ENCODE data around the gene SELPLG. TPM values are rescaled to one million over a fixed set of nuclear protein-coding genes. Genes with fewer than 3 reads are reported as not detected.
A peak's percentile ranks its signal among the peaks of the same experiment; 100 is the strongest.

SELPLG gene
- 4.4 and 6.1 TPM in 2 replicates for total RNA-seq (2014; rRNA removed; shearing (Covaris generic))
- polyA plus RNA-seq (2016; fragmentation: Nextera tagmentation; extraction: Ambion mirVana) = 6.2 and 6.7 TPM in 2 replicates

- in situ Hi-C loops (cut with MboI) = no loop called here
These were observed at the start of gene SELPLG for GRCh38 chr12:108633534-108634248. Gene SELPLG (minus strand): TSS chr12:108633894. CDS start chr12:108624307, 9,587 bp downstream.

GRCh38 chr12:108681317-108681716 lies 47.6 kb upstream of the SELPLG start:
- peaks cover 89% of the 10 kb centered on the region for H3F3A ChIP-seq (ENCODE audit: insufficient read depth)
- no peak for DNase-seq
- peaks cover 100% of the 10 kb centered on the region for H3K79me2 ChIP-seq (ENCODE audit: insufficient read depth)
- H3K4me3 ChIP-seq = no peak overlapping the region
- TF ChIP-seq EZH2phosphoT487 (IDR thresholded peaks at IDR 0.05; ENCODE audit: insufficient read depth, low read depth) (no peak), EZH2 (IDR thresholded peaks at IDR 0.05; ENCODE audit: insufficient read depth, poor library complexity, severe bottlenecking) (no peak)
- no peaks in the 10 kb centered on the region for H3K27me3 ChIP-seq (replicated peaks; ENCODE audit: insufficient read depth)
- peak overlapping the region; percentile 3 for H3K4me2 ChIP-seq (ENCODE audit: unreplicated experiment)
- no peaks in the 10 kb centered on the region for H3K9me3 ChIP-seq (ENCODE audit: low read depth)
- H3K27ac ChIP-seq = peak overlapping the region; percentile 2; the same call in 1 of the 2 replicates
- H3K9ac ChIP-seq = no peak overlapping the region
- H3K4me1 ChIP-seq (ENCODE audit: insufficient read depth) = peaks cover 60% of the 10 kb centered on the region
- peaks cover 17% of the 10 kb centered on the region for H4K20me1 ChIP-seq (ENCODE audit: insufficient read depth)
- in situ Hi-C loops (cut with MboI) = no loop called here
- no peaks in the 10 kb centered on the region for H3K9me2 ChIP-seq (ENCODE audit: insufficient read depth)
- H3K36me3 ChIP-seq (ENCODE audit: low read depth) = peaks cover 23% of the 10 kb centered on the region
- H2AFZ ChIP-seq = no peak overlapping the region
- 91 to 100% methylated on average over 1 of the region's 1 CpG for WGBS, 2 experiments (ENCODE audit: low coverage in 1 of 2, low lambda C conversion rate in 2 of 2, missing lambda C conversion rate in 2 of 2)

More at GRCh38 chr12:108633534-108634248, at the start of gene SELPLG:
- Histone ChIP-seq H2AFZ (no peak within 1 kb of the TSS), H3F3A (ENCODE audit: insufficient read depth) (peaks cover 72% of the 10 kb centered on the region), H3K4me3 (no peak within 1 kb of the TSS), H3K9me3 (ENCODE audit: low read depth) (no peaks in the 10 kb centered on the region), H3K27me3 (replicated peaks; ENCODE audit: insufficient read depth) (no peaks in the 10 kb centered on the region), H4K20me1 (ENCODE audit: insufficient read depth) (no peaks in the 10 kb centered on the region), H3K27ac (no peak within 1 kb of the TSS), H3K36me3 (ENCODE audit: low read depth) (no peaks in the 10 kb centered on the region), H3K4me1 (ENCODE audit: insufficient read depth) (peaks cover 28% of the 10 kb centered on the region), H3K4me2 (ENCODE audit: unreplicated experiment) (no peak within 1 kb of the TSS), H3K9ac (no peak within 1 kb of the TSS), H3K9me2 (ENCODE audit: insufficient read depth) (no peaks in the 10 kb centered on the region), H3K79me2 (ENCODE audit: insufficient read depth) (no peaks in the 10 kb centered on the region)
- no peak for DNase-seq
- 84 to 90% methylated on average over 14 of the region's 14 CpGs for WGBS, 2 experiments (ENCODE audit: low coverage in 1 of 2, low lambda C conversion rate in 2 of 2, missing lambda C conversion rate in 2 of 2)
- no peak for TF ChIP-seq EZH2 (IDR thresholded peaks at IDR 0.05; ENCODE audit: insufficient read depth, poor library complexity, severe bottlenecking)
- TF ChIP-seq EZH2phosphoT487 (IDR thresholded peaks at IDR 0.05; ENCODE audit: insufficient read depth, low read depth) = no peak

- Histone ChIP-seq H3K4me3 (no peak overlapping the region), H3K9me3 (ENCODE audit: low read depth) (no peaks in the 10 kb centered on the region), H3K79me2 (ENCODE audit: insufficient read depth) (peaks cover 100% of the 10 kb centered on the region), H3K4me2 (ENCODE audit: unreplicated experiment) (no peak overlapping the region), H3K9ac (no peak overlapping the region), H3K9me2 (ENCODE audit: insufficient read depth) (no peaks in the 10 kb centered on the region), H3F3A (ENCODE audit: insufficient read depth) (peaks cover 88% of the 10 kb centered on the region), H3K27ac (no peak overlapping the region), H4K20me1 (ENCODE audit: insufficient read depth) (peaks cover 13% of the 10 kb centered on the region; the same call in 1 of the 2 replicates), H2AFZ (no peak overlapping the region), H3K4me1 (ENCODE audit: insufficient read depth) (peaks cover 38% of the 10 kb centered on the region), H3K27me3 (replicated peaks; ENCODE audit: insufficient read depth) (no peaks in the 10 kb centered on the region), H3K36me3 (ENCODE audit: low read depth) (peaks cover 39% of the 10 kb centered on the region)
- in situ Hi-C loops (cut with MboI) = no loop called here
- TF ChIP-seq EZH2 (IDR thresholded peaks at IDR 0.05; ENCODE audit: insufficient read depth, poor library complexity, severe bottlenecking) = no peak
- TF ChIP-seq EZH2phosphoT487 (IDR thresholded peaks at IDR 0.05; ENCODE audit: insufficient read depth, low read depth) = no peak
- DNase-seq = no peak
- 97 to 100% methylated on average over 1 of the region's 1 CpG for WGBS, 2 experiments (ENCODE audit: low coverage in 1 of 2, low lambda C conversion rate in 2 of 2, missing lambda C conversion rate in 2 of 2)
These were observed 45.5 kb upstream of the SELPLG start for GRCh38 chr12:108679106-108679681.

- Histone ChIP-seq H3K9me2 (ENCODE audit: insufficient read depth) (no peaks in the 10 kb centered on the region), H3K9ac (no peak overlapping the region), H3K79me2 (ENCODE audit: insufficient read depth) (peaks cover 100% of the 10 kb centered on the region), H3K4me2 (ENCODE audit: unreplicated experiment) (no peak overlapping the region), H4K20me1 (ENCODE audit: insufficient read depth) (peaks cover 12% of the 10 kb centered on the region; the same call in 1 of the 2 replicates), H3K4me1 (ENCODE audit: insufficient read depth) (peaks cover 29% of the 10 kb centered on the region), H3K36me3 (ENCODE audit: low read depth) (peaks cover 43% of the 10 kb centered on the region), H2AFZ (no peak overlapping the region), H3K27me3 (replicated peaks; ENCODE audit: insufficient read depth) (no peaks in the 10 kb centered on the region), H3K4me3 (no peak overlapping the region), H3K9me3 (ENCODE audit: low read depth) (no peaks in the 10 kb centered on the region), H3F3A (ENCODE audit: insufficient read depth) (peaks cover 78% of the 10 kb centered on the region), H3K27ac (0 out of 2 replicates have a peak overlapping the region, but pooled peaks have one; percentile 20)
- TF ChIP-seq EZH2phosphoT487 (IDR thresholded peaks at IDR 0.05; ENCODE audit: insufficient read depth, low read depth) (no peak), EZH2 (IDR thresholded peaks at IDR 0.05; ENCODE audit: insufficient read depth, poor library complexity, severe bottlenecking) (no peak)
- WGBS, 2 experiments (ENCODE audit: low coverage in 1 of 2, low lambda C conversion rate in 2 of 2, missing lambda C conversion rate in 2 of 2) = 91 to 94% methylated on average over 9 of the region's 9 CpGs
- in situ Hi-C loops (cut with MboI) = no loop called here
- DNase-seq = no peak
These were observed 44.5 kb upstream of the SELPLG start for GRCh38 chr12:108678104-108678730.

Data from GM23248 (cell line).